Activated naive CD4-positive, alpha-beta T cell treated with Interleukin-2 at 50 U/mL for 16 hours (primary cell): ENCODE results near the gene DNAJC16.
"Not testable (repeated sequence)": the region's sequence is repeated elsewhere in the genome, so short reads cannot be mapped to it uniquely, and the experiment has no call there.

Experiments
- DNase-seq: peaks from one replicate; pipeline ENCODE4 v3.0.0-alpha.2; 2020

DNAJC16 gene

GRCh38 chr1:15526490-15527339 is at the start of gene DNAJC16:
Gene DNAJC16 (plus strand): TSS chr1:15526848. CDS start chr1:15529106, 2,258 bp downstream.
- DNase-seq = peak; percentile 98

- no peak for DNase-seq
Observed at GRCh38 chr1:15476927-15477326, 49.7 kb upstream of the DNAJC16 start.

- no peak for DNase-seq
Observed at GRCh38 chr1:15477646-15478212, 48.9 kb upstream of the DNAJC16 start.

- DNase-seq = no peak
Observed at GRCh38 chr1:15479654-15480347, 46.8 kb upstream of the DNAJC16 start.

DNA sequence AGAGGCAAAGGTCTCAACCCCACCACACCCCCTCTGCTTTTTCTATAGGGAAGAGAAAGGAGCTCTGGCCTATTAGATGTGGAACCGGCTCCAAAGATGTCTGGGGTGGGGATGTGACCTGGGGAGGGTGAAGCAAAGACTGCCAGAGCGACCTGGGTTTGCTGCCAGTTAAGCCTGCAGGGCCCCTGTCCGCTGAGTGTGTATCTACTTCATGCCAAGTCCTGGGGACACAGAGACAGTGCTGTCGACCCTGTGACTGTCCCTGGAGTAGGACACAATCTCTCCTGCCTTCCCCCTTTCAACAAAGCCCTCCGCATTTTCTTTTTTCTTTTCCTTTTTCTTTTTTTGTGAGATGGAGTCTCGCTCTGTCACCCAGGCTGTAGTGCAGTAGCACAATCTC is 44.2 kb upstream of the DNAJC16 start:
- not testable (repeated sequence) for DNase-seq

DNA sequence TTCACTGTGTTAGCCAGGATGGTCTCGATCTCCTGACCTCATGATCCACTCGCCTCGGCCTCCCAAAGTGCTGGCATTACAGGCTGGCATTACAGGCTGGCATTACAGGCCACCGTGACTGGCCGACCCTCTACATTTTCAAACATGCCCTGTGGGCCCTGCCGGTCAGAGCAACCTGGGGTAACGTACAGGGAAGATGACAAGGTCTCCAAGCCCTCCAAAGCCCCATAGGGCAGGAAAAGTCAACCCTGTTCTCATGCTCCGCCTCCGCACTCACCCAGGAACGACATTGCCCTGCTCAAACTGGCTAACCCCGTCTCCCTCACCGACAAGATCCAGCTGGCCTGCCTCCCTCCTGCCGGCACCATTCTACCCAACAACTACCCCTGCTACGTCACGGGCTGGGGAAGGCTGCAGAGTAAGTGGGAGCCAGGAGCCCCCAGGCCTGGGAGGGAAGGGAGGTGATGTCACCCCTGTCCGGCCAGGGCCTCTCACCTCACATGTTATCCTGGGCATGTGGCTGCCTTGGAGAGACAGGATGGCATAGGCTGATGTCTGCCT is 43.6 kb upstream of the DNAJC16 start:
- DNase-seq = not testable (repeated sequence)

DNA sequence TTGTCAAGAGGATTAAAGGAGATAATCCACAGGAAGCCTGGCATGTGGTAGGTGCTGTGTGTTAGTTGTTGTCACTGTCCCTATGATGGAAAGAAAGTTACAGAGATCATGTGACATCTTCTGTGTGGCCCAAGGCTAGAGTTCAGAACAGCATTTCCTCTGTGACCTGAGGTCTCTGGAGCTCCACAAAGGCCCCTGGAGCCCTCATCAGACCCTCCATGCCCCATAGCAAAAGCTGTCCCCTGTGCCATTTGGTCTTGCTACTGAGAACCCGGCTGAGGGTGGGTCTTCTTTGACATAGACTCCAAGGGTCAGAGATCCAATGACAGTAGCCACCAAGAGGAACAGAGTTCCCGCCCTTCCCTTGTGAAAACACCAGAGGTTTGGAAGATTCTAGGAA is 42.7 kb upstream of the DNAJC16 start:
- no peak for DNase-seq

DNA sequence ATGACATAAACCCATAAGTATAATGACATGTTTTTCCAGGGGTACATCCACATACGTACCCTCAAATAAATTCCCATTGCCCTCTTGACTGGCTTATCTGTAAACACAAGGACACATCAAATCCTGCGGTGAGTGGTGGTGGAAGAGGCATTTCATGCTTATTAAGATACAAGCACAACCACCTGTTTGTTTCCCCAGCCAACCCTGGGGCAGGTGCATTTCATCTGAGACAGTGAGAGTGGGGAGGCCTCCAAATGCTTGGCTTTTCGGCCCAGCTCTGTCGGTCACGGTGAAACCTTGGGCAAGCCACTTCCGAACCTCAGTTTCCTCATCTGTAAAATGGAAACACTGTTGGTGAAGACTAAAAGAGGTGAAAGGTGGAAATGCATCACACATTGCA is 42.2 kb upstream of the DNAJC16 start:
- DNase-seq = not testable (repeated sequence)

- DNase-seq = no peak
Observed at GRCh38 chr1:15485636-15486035, 41.0 kb upstream of the DNAJC16 start.

DNA sequence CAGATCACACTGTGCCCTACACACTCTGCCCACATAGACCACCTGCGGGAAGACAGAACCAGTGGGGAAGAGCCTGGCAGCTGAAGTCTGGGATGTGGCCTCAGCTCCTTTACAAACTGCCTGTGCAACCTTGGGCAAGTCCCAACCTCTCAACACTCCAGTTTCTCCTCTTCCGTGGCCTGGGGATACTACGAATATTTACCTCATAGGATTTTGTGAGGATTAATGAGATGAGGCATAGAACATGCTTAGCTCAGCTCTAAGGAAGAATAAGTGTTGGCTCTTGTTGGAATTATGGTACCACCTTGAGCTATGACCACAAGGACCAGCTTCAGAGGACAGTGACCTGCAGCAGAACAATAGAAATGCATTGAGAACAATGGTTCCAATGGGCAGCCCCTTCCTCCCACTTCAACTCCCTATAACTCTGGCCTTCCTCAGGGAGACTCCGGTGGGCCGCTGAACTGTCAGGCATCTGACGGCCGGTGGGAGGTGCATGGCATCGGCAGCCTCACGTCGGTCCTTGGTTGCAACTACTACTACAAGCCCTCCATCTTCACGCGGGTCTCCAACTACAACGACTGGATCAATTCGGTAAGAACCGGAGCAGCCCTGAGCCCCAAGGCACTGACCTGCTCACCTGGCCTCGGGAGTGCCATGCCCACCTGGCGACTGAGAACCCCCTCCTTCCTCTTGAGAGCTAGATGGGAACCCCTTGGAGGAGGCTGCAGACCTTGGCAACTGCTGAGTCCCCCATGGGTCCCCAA is 39.6 kb upstream of the DNAJC16 start:
- DNase-seq = not testable (repeated sequence)

GRCh38 chr1:15488371-15488770 is 38.3 kb upstream of the DNAJC16 start:
- DNase-seq = no peak

DNA sequence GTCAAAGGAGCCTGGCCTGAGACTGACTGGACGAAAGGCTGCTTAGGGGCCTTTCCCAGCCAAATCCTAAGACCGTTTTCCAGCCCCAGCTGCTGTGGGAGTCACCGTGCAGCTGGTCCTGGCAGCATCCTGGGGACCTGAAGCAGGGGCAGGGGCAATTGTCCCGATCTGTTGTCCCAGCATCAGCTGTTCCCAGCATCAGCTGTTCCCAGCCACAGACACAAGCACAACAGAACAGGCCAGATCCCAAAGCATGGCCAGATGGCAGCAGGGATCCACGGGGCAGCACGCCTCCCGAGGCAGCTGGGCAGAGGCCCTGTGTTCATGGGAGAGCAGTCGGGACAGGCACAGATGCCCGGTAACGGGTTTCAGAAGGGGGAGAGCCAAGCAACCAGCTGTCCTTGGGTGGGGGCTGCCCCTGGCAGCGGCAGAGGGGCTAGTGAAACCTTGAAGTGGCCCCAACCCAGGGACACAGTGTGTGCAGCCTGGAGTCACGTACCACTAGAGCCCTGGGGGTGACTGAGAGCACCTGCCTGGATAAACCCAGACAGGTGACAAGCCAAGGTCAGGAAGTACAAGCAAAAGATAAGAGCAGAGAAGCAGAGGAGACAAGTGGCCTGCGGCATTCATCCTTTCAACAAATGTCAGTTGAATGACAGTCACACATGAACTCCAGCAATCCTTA is 37.5 kb upstream of the DNAJC16 start:
- no peak for DNase-seq

DNA sequence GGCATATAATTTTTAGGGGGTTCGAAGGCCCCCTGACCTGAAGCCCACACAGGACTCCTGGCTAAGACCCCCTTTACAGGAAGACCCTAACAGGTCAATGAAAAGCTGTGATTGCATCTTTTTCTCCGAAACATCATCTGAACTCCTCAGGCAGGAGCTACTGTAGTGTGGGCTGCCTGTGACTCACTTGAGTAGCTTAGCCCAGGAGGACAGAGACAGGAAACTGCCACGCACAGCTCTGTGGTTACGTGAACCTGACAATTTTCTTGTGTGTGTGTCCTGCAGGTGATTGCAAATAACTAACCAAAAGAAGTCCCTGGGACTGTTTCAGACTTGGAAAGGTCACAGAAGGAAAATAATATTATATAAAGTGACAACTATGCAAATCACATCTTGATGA is 35.6 kb upstream of the DNAJC16 start:
- DNase-seq = not testable (repeated sequence)

- DNase-seq = no peak
Observed at GRCh38 chr1:15492596-15492995, 34.1 kb upstream of the DNAJC16 start.

DNA sequence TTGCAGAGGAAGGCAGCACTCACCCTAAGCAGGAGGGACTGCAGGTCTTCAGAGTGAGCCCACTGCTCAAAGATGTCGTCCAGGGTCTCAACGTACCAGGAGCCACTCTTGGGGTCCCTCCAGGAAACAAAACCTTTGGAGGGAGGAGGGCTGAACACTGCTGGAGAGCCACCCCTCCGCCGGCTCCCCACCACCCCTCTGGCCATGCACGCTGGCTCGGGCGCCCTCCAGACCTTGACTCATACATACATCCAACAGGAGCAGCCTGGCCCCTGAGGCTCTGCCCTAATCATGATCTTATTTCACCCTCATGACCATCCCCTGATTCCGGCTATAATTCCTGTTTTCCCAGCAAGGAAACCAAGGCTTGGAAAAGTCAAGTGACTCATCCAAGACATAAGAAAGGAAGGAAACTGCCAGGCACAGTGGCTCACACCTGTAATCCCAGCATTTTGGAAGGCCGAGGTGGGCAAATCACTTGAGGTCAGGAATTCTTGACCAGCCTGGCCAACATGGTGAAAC is 32.7 kb upstream of the DNAJC16 start:
- DNase-seq = no peak

DNA sequence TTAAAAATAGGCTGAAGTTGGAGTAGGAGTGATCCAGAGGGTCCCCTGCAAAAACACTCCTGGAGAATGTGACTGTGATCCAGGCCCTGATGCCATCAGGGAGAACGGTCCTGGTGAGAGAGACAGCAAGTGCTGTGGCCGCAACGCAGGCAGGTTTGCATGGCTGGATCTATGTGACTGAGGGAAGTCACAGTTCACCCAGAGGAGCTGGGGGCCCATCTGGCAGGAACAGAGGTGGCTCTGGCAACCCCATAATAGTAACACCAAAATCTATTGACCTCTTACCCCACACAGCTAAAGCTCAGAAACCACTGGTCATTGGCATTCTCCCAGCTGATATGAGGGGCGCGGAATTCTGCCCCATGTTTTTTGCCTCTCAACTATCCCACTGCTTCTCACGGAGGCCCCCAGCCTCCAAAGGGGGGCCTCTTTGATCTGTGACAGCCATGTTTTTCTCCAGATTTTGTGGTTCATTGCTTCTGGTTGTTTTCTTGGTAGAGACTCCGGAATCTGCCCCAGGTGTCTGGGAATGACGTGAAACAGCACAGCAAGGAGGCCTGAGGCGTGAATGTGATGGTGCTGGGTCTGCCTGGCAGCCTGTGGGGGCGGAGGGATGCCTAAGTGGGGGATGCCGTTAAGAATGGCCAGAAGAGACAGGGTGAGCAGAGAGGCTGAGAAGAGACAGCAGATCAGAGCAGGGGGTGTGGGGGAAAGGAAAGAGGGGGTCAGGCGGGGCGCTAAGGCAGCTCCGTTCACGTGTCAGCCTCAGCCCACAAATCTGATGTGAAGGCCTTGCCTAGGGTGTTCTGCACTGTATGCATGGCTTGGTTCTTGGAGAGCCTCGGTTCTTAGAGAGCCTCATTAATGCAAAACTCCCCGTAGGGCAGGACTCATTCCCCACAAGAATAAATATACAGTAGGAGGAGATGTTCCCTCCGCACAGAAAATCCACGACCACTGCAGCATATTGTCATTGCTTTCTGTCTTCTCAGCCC is 26.2 kb upstream of the DNAJC16 start:
- DNase-seq = no peak

DNA sequence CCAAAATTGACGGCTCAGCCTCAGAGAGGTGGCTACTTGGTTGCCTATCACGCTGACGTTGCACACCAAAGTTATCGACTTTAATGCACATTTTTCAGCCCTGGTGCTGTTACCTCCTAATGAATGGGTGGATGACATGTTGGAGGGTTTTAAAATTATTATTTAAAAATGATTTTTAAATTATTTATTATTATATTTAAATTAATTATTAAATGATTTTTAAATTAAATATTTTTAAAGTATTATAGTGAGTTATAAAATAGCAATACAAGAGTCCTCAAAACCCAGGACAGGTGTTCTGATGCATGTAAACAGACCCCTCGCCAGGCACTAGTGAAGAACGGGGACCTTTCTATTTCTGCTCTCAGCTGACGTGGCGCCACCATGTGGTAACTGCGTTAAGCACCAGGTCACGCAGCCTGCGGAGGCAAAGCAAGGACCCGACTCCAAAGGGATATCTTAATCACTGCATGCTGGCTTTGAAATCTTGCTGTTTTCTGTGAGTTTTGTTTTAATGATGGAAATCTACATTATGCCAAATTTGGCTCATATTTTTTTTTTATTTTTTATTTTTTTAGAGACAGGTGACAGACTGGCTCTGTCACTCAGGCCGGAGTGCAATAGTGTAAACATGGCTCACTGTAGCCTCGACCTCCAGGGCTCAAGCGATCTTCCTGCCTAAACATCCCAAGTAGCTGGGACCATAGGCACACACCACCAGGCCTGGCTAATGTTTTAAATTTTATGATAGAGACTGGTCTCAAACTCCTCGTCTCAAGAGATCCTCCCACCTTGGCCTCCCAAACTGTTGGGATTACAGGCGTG is 25.2 kb upstream of the DNAJC16 start:
- peak; percentile 54 for DNase-seq

- DNase-seq = no peak
Observed at GRCh38 chr1:15504436-15504835, 22.2 kb upstream of the DNAJC16 start.

DNA sequence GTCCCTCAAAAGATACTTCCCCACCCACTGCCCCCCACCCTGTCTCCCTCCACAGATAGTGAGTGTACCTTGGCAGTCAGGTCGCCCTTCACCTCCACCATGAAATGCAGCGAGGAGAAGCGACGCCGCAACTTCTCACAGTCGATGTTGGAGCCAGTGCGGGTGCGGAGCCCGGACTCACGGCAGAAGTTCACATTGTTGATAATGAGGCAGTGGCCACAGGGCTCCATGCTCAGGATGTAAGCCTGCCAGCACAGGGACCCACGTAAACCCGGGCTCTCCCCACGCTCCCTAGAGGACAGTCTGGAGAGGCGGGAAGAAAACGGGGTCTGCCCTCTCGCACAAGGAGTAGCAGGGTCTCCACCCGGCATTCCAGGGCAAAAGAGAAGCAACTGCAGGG is 19.8 kb upstream of the DNAJC16 start:
- DNase-seq = no peak

DNA sequence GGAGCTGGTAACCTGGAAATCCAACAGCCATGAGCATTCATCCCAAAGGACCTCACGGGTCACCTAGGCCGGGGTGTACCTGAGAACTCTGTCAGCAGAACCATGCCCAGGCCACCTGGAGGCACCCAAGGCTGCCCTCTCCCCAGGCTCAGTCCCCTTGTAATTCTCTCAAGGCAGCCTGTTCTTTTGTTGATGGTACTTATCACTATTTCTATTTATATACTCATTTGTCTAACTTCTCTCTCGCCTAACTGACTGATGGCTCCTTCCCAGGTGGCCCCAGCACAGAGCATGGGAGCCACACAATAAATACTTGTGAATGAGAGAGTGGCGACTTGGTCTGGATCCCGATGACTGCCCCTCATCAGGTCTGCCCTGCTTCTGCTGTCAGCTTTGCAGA is 19.4 kb upstream of the DNAJC16 start:
- DNase-seq = no peak
